ENCODE measurements around the gene ADSS1.

Gene ADSS1

GRCh38 chr14:104687601-104688504 is 36.2 kb upstream of the ADSS1 start:
- no peak for DNase-seq

- DNase-seq: no peak
These were observed 35.4 kb upstream of the ADSS1 start for GRCh38 chr14:104688505-104689108.

GRCh38 chr14:104689109-104689880 is 34.7 kb upstream of the ADSS1 start, which contains the start of gene INF2:
TSS of gene INF2 (plus strand) at chr14:104689618. CDS start at chr14:104701366, 11,748 bp downstream.
- no peak for DNase-seq

- DNase-seq: no peak
These were observed 33.9 kb upstream of the ADSS1 start for GRCh38 chr14:104689881-104690711.

GRCh38 chr14:104690861-104691455 is 33.1 kb upstream of the ADSS1 start:
- DNase-seq: no peak

- no peak for DNase-seq
These were observed 32.3 kb upstream of the ADSS1 start for GRCh38 chr14:104691546-104692260.

- no peak for DNase-seq
These were observed 31.6 kb upstream of the ADSS1 start for GRCh38 chr14:104692261-104692938.

GRCh38 chr14:104692939-104693315 is 31.1 kb upstream of the ADSS1 start:
- DNase-seq: no peak

- no peak for DNase-seq
These were observed 30.3 kb upstream of the ADSS1 start for GRCh38 chr14:104693482-104694431.

GRCh38 chr14:104694475-104694950 is 29.5 kb upstream of the ADSS1 start:
- no peak for DNase-seq

- no peak for DNase-seq
These were observed 28.9 kb upstream of the ADSS1 start for GRCh38 chr14:104694991-104695659.

GRCh38 chr14:104695660-104696000 is 28.4 kb upstream of the ADSS1 start:
- no peak for DNase-seq

GRCh38 chr14:104696671-104697316 is 27.2 kb upstream of the ADSS1 start:
- DNase-seq: no peak

GRCh38 chr14:104697317-104697703 is 26.7 kb upstream of the ADSS1 start:
- no peak for DNase-seq

GRCh38 chr14:104697892-104698583 is 26.0 kb upstream of the ADSS1 start:
- no peak for DNase-seq

GRCh38 chr14:104698688-104699425 is 25.2 kb upstream of the ADSS1 start:
- no peak for DNase-seq

GRCh38 chr14:104699426-104699748 is 24.6 kb upstream of the ADSS1 start:
- DNase-seq: no peak

All from NCI-H1048 (cell line).